A673 (cell line): ENCODE data around the gene BDKRB1. TPM values are rescaled to one million over a fixed set of nuclear protein-coding genes. Genes with fewer than 3 reads are reported as not detected.

Experiments used
- BruUV-seq: library from RNA; stranded (reverse); fragments of 400-500 nt; replicated peaks from 2 replicates; lab custom pipeline; 2021; lab: Mats Ljungman, UMichigan
- CTCF ChIA-PET: fragments of 300-600 bp; sonication (Branson Sonifier 250); formaldehyde crosslinking; loops from one replicate; lab custom pipeline; 2022; ENCODE audit warnings: antibody characterized with exemption; lab: Charles Lee
- POLR2A ChIA-PET: fragments of 300-600 bp; sonication (Branson Sonifier 250); formaldehyde crosslinking; loops from one replicate; lab custom pipeline; 2022; ENCODE audit warnings: antibody characterized with exemption; ENCODE audit not compliant: low non-redundant PET; lab: Charles Lee
- DNase-seq: peaks from one replicate; pipeline ENCODE4 v3.0.0-alpha.2; 2015; ENCODE audit warnings: low spot score
- H3K27ac ChIP-seq: fragments of 200-600 bp; sonication (generic); 2 replicates; pipeline ENCODE4 v1.5.1; 2016; ENCODE audit warnings: mixed run types, low read depth, mild to moderate bottlenecking, mixed read lengths, antibody characterized with exemption, low read length; ENCODE audit not compliant: poor library complexity, severe bottlenecking
- H3K27me3 ChIP-seq: fragments of 200-600 bp; sonication (generic); replicated peaks from 2 replicates; pipeline ENCODE4 v1.6.1; 2017; ENCODE audit warnings: mixed run types, low read depth, mild to moderate bottlenecking, mixed read lengths, antibody characterized with exemption, low read length; ENCODE audit not compliant: insufficient read depth, poor library complexity
- H3K36me3 ChIP-seq: fragments of 200-600 bp; sonication (generic); 2 replicates; pipeline ENCODE4 v1.6.1; 2016; ENCODE audit warnings: mixed run types, mild to moderate bottlenecking, mixed read lengths, antibody characterized with exemption, low read length; ENCODE audit not compliant: insufficient read depth, poor library complexity, severe bottlenecking
- H3K4me1 ChIP-seq: fragments of 200-600 bp; sonication (generic); 2 replicates; pipeline ENCODE4 v1.6.1; 2017; ENCODE audit warnings: mixed run types, mild to moderate bottlenecking, mixed read lengths, antibody characterized with exemption, low read length; ENCODE audit not compliant: insufficient read depth, poor library complexity, severe bottlenecking
- H3K4me3 ChIP-seq: fragments of 200-600 bp; sonication (generic); 2 replicates; pipeline ENCODE4 v1.5.1; 2016; ENCODE audit warnings: low read depth, mixed run types, mild to moderate bottlenecking, mixed read lengths, low read length; ENCODE audit not compliant: poor library complexity, severe bottlenecking
- H3K9me3 ChIP-seq: fragments of 200-600 bp; sonication (generic); 2 replicates; pipeline ENCODE4 v1.6.1; 2016; ENCODE audit warnings: mixed run types, low read depth, mild to moderate bottlenecking, mixed read lengths, antibody characterized with exemption, low read length; ENCODE audit not compliant: poor library complexity, severe bottlenecking
- EZH2 ChIP-seq: fragments of 200-600 bp; sonication (generic); IDR thresholded peaks from 2 replicates; pipeline ENCODE4 v1.6.1; 2017; ENCODE audit warnings: borderline replicate concordance, low read depth, mild to moderate bottlenecking, mixed read lengths, antibody characterized with exemption, low read length; ENCODE audit not compliant: poor library complexity, severe bottlenecking
- intact Hi-C: fragments of 100-400 bp; cut with micrococcal nuclease; formaldehyde crosslinking; loops from one replicate; pipeline ENCODE4 v1.10.0; 2022; ENCODE audit not compliant: unreplicated experiment
- total RNA-seq: library from RNA; stranded (reverse); gene quantifications from 2 replicates; pipeline ENCODE4 v1.2.3, GENCODE V29; 2021
- TF ChIP-seq, protein P1 (sequence below): fragments of 300-800, 200-600 bp; sonication (generic); conservative IDR thresholded peaks from 2 replicates; pipeline ENCODE4 v1.5.1; 2017; ENCODE audit warnings: low read depth, mild to moderate bottlenecking, antibody characterized with exemption, low read length, moderate library complexity, mixed read lengths

The BDKRB1 gene
- total RNA-seq, 1 experiment from 2014 or later, result not detected

DNA sequence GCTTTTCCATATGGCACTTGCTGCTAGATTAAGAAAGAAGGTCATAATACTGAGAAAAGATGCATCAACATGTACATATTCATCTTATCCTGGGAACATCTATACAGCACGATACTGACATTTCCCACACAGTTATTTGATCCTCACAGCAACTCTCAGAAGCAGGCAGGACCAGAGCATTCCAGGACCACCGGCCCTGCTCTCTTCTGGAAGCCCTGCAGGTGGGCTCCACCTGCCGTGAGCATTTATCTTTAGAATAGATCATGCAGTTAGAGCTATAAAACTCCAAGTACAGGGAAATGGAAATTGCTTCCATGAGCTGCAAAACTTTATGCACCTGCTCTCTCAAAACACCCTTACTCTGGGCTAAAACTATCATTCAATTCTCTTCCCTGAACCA lies 5.5 kb upstream of the BDKRB1 start:
- Histone ChIP-seq H3K4me3 (no peak overlapping the region), H3K36me3 (no peaks in the 10 kb centered on the region), H3K27me3 (no peaks in the 10 kb centered on the region), H3K4me1 (no peaks in the 10 kb centered on the region), H3K9me3 (no peaks in the 10 kb centered on the region), H3K27ac (no peak overlapping the region)
- DNase-seq, result no peak
- ChIA-PET POLR2A (no interaction called here), CTCF (no interaction called here)
- TF ChIP-seq, protein P1, sequence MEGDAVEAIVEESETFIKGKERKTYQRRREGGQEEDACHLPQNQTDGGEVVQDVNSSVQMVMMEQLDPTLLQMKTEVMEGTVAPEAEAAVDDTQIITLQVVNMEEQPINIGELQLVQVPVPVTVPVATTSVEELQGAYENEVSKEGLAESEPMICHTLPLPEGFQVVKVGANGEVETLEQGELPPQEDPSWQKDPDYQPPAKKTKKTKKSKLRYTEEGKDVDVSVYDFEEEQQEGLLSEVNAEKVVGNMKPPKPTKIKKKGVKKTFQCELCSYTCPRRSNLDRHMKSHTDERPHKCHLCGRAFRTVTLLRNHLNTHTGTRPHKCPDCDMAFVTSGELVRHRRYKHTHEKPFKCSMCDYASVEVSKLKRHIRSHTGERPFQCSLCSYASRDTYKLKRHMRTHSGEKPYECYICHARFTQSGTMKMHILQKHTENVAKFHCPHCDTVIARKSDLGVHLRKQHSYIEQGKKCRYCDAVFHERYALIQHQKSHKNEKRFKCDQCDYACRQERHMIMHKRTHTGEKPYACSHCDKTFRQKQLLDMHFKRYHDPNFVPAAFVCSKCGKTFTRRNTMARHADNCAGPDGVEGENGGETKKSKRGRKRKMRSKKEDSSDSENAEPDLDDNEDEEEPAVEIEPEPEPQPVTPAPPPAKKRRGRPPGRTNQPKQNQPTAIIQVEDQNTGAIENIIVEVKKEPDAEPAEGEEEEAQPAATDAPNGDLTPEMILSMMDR, result no peak
- TF ChIP-seq EZH2, result no peak
- BruUV-seq, result no TSS peak
- intact Hi-C loops, result no loop called here

DNA sequence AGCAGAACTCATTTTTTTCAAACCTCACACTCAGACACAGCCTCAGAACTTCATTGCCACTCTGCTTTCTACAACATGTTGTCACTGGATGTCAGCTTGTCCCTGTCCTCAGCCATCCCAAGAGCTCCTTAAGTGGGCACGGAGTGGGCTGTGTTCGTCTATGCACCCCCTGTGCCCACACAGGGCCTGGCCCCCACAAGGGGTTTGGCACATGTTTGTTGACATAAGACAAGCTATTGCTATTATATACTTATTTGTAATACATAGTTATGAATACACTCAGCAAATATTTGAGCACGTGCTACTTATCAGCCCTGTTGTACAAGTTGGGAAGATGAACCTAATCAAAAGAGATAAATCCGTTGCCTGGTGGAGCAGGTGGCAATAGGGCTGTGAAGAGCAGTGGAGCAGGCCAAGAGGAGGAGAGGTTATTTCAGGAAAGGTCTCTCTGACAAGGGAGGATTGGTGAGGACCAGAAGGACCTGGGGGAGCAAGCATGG lies 4.3 kb upstream of the BDKRB1 start:
- Histone ChIP-seq H3K4me3 (no peak overlapping the region), H3K9me3 (no peaks in the 10 kb centered on the region), H3K27ac (no peak overlapping the region), H3K27me3 (peaks cover 5% of the 10 kb centered on the region), H3K4me1 (no peaks in the 10 kb centered on the region), H3K36me3 (no peaks in the 10 kb centered on the region)
- ChIA-PET POLR2A (no interaction called here), CTCF (no interaction called here)
- no peak for TF ChIP-seq EZH2
- TF ChIP-seq, protein P1, result no peak
- DNase-seq, result no peak
- intact Hi-C loops, result no loop called here
- no TSS peak for BruUV-seq

DNA sequence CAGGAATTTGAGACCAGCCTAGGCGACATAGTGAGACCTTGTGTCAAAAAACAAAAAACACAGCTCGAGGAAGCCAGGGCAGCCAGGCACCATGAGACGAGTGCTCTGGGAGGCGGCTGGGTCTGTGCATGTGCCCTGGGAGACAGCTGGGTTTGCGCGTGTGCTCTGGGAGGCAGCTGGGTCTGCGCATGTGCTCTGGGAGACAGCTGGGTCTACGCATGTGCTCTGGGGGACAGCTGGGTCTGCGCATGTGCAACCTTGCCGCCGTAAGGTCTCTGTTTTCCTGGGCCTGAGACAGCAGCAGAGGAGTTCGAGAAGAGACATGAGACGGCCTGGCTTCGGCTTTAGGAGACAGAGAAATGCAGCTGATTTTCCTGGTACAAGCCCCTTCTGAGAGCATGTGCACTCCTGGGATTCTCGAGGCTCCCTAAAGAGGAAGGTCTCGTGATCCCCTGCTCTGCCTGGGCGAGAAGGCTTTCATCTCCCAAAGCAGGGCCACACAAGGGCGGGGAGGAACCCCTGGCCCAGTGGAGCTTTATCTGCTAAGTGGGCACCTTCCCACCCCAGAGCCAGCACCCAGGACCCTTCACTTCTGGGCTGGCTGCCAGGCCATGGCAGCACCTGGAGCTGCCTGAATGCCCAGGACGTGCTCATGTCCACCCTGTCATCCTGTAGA lies 3.5 kb upstream of the BDKRB1 start:
- intact Hi-C loops, result no loop called here

More for the DNA sequence above, 3.5 kb upstream of the BDKRB1 start:
- Histone ChIP-seq H3K4me3 (no peak overlapping the region), H3K9me3 (no peaks in the 10 kb centered on the region), H3K27ac (no peak overlapping the region), H3K27me3 (peaks cover 8% of the 10 kb centered on the region), H3K36me3 (no peaks in the 10 kb centered on the region), H3K4me1 (no peaks in the 10 kb centered on the region)
- POLR2A ChIA-PET, result no interaction called here
- no peak for TF ChIP-seq EZH2
- TF ChIP-seq, protein P1, result no peak
- DNase-seq, result no peak
- CTCF ChIA-PET, result no interaction called here
- BruUV-seq, result no TSS peak
